ENCODE data around the gene SRC. TPM values are rescaled to one million over a fixed set of nuclear protein-coding genes. Genes with fewer than 3 reads are reported as not detected.

SRC gene
- total and polyA plus RNA-seq, 2 donors (not counting 3 experiments of a cell fraction or from before 2014, with no cell fraction given): 22.6 to 29.4 TPM

DNA sequence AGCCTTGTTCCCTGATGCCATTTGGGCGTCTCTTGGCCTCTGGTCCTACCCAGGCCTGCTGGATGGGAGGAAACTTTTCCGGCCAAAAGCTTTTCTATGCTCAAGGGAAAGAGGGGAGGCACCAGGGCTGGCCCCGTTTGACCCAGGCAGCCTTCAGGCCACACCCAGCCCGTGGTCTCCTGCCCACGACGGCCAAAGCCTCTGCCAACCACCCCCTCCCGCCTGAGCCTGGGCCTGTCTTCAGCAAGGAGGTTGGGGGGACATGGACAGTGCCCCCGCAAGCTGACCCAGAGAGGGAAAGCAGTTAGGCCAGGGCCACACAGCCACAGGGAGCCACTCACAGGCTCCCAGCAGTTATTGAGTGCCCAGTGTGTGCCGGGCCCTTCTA, 49.5 kb downstream of the SRC start:
- H3K4me3 ChIP-seq (replicated peaks in 1 of 3; ENCODE audit: insufficient read depth in 1 of 3, low read depth in 1 of 3, low read length in 3 of 3): no peak overlapping the region
- no TSS peak for BruUV-seq (replicated peaks)
- CTCF ChIA-PET: no interaction called here
- H3K4me1 ChIP-seq (ENCODE audit: control insufficient read depth, extremely low read depth, insufficient read depth, low read length): peaks cover 10% of the 10 kb centered on the region
- intact Hi-C loops (cut with micrococcal nuclease): no loop called here
- no peak overlapping the region for H2AFZ ChIP-seq (ENCODE audit: low read depth, low read length)
- H3K9me3 ChIP-seq (replicated peaks; ENCODE audit: control insufficient read depth, insufficient read depth, low read length): no peaks in the 10 kb centered on the region
- POLR2A ChIA-PET: no interaction called here
- DNase-seq (ENCODE audit: low read depth, low spot score): no peak
- no peaks in the 10 kb centered on the region for H3K27me3 ChIP-seq (ENCODE audit: control insufficient read depth in 2 of 2, insufficient read depth in 2 of 2, low read length in 2 of 2)
- no peak overlapping the region for H3K27ac ChIP-seq (ENCODE audit: insufficient read depth, low read depth, low read length)
- H3K9ac ChIP-seq (replicated peaks; ENCODE audit: extremely low read depth, insufficient read depth, low read length): no peak overlapping the region
- H3K9me1 ChIP-seq (replicated peaks; ENCODE audit: control insufficient read depth, extremely low read depth, insufficient read depth, low read length): no peaks in the 10 kb centered on the region
- no peaks in the 10 kb centered on the region for H4K20me1 ChIP-seq (replicated peaks; ENCODE audit: control insufficient read depth, extremely low read depth, insufficient read depth, low read length)
- H3K36me3 ChIP-seq (ENCODE audit: control insufficient read depth in 2 of 2, extremely low read depth in 1 of 2, insufficient read depth in 2 of 2, low read length in 2 of 2): peaks cover 0 to 9% of the 10 kb centered on the region in 2 experiments
- FAIRE-seq: no peak
- H3K4me2 ChIP-seq (ENCODE audit: insufficient read depth, low read length): no peak overlapping the region
- TF ChIP-seq MYC (IDR thresholded peaks at IDR 0.05; ENCODE audit: low read depth, low read length): no peak
- no peak for TF ChIP-seq JUN (IDR thresholded peaks at IDR 0.05; ENCODE audit: borderline replicate concordance, insufficient read depth, insufficient read length, low read depth)
- TF ChIP-seq, protein P1, sequence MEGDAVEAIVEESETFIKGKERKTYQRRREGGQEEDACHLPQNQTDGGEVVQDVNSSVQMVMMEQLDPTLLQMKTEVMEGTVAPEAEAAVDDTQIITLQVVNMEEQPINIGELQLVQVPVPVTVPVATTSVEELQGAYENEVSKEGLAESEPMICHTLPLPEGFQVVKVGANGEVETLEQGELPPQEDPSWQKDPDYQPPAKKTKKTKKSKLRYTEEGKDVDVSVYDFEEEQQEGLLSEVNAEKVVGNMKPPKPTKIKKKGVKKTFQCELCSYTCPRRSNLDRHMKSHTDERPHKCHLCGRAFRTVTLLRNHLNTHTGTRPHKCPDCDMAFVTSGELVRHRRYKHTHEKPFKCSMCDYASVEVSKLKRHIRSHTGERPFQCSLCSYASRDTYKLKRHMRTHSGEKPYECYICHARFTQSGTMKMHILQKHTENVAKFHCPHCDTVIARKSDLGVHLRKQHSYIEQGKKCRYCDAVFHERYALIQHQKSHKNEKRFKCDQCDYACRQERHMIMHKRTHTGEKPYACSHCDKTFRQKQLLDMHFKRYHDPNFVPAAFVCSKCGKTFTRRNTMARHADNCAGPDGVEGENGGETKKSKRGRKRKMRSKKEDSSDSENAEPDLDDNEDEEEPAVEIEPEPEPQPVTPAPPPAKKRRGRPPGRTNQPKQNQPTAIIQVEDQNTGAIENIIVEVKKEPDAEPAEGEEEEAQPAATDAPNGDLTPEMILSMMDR (IDR thresholded peaks at IDR 0.05; ENCODE audit: extremely low read depth in 1 of 2, insufficient read depth in 1 of 2, low read depth in 1 of 2, low read length in 2 of 2): no peak
- no peak for TF ChIP-seq POLR2A (IDR thresholded peaks at IDR 0.05; ENCODE audit: low read depth, low read length)
- no peak for TF ChIP-seq GATA2 (IDR thresholded peaks at IDR 0.05; ENCODE audit: insufficient read depth, insufficient read length, low read depth, low read length)
- no peak for TF ChIP-seq FOS (IDR thresholded peaks at IDR 0.05; ENCODE audit: borderline replicate concordance, insufficient read depth, low read length)
- no peak for TF ChIP-seq POLR2AphosphoS5 (IDR thresholded peaks at IDR 0.05; ENCODE audit: insufficient read depth, low read depth, low read length)
- TF ChIP-seq, protein P2, sequence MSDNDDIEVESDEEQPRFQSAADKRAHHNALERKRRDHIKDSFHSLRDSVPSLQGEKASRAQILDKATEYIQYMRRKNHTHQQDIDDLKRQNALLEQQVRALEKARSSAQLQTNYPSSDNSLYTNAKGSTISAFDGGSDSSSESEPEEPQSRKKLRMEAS (IDR thresholded peaks at IDR 0.05; ENCODE audit: insufficient read depth, insufficient read length): no peak
- dilution Hi-C loops (cut with MboI; ENCODE audit: extremely low pct_ligation_motif_present, low sequenced_read_pairs): loop anchor here (10.0 kb wide), 1 partner anchor 119 kb away; no protein-coding TSS in a partner anchor
- H3K79me2 ChIP-seq (ENCODE audit: control insufficient read depth, insufficient read depth, low read length): no peaks in the 10 kb centered on the region

Data from endothelial cell of umbilical vein (primary cell).